Activated CD4-positive, alpha-beta T cell treated with anti-CD3 and anti-CD28 coated beads, Interleukin-2, amount 50 U/mL, for 24 hours (primary cell): ENCODE results near the gene CTSZ.

ENCODE experiments used
- DNase-seq, 2 donors: peaks; one replicate each; pipeline ENCODE4 v3.0.0-alpha.2; 2020; ENCODE audit warnings: low read depth in 1 of 2, low spot score in 1 of 2

The CTSZ gene

GRCh38 chr20:59032023-59032712 is 25.1 kb upstream of the CTSZ start, which contains the start of gene ATP5F1E:
Gene ATP5F1E, minus strand, starts transcription at chr20:59032335. Its CDS starts 84 bp downstream, at chr20:59032251.
- DNase-seq = peak; percentile 89 to 93

- no peak for DNase-seq
These were observed 24.5 kb upstream of the CTSZ start for GRCh38 chr20:59031564-59032022.

GRCh38 chr20:59030911-59031563 is 24.0 kb upstream of the CTSZ start:
- no peak for DNase-seq

GRCh38 chr20:59028812-59029211 is 21.8 kb upstream of the CTSZ start:
- no peak for DNase-seq

- no peak for DNase-seq
These were observed 20.8 kb upstream of the CTSZ start for GRCh38 chr20:59027741-59028320.

- no peak for DNase-seq
These were observed 20.1 kb upstream of the CTSZ start for GRCh38 chr20:59026904-59027740.

- DNase-seq = no peak
These were observed 18.5 kb upstream of the CTSZ start for GRCh38 chr20:59025511-59025910.

- no peak for DNase-seq
These were observed 18.0 kb upstream of the CTSZ start for GRCh38 chr20:59025086-59025485.

GRCh38 chr20:59024111-59024530 is 17.1 kb upstream of the CTSZ start:
- DNase-seq = no peak

- DNase-seq = no peak
These were observed 16.6 kb upstream of the CTSZ start for GRCh38 chr20:59023616-59024015.

- DNase-seq = no peak
These were observed 15.7 kb upstream of the CTSZ start for GRCh38 chr20:59022754-59023153.

GRCh38 chr20:59020938-59021551 is 14.0 kb upstream of the CTSZ start:
- no peak for DNase-seq

GRCh38 chr20:59019217-59019616 is 12.2 kb upstream of the CTSZ start, which contains the start of gene TUBB1:
Gene TUBB1, plus strand, starts transcription at chr20:59019429. Its CDS starts 94 bp downstream, at chr20:59019523.
- no peak for DNase-seq

GRCh38 chr20:59018817-59019216 is 11.8 kb upstream of the CTSZ start:
- no peak for DNase-seq

GRCh38 chr20:59017493-59018231 is 10.6 kb upstream of the CTSZ start:
- DNase-seq = no peak

- DNase-seq = no peak
These were observed 9.9 kb upstream of the CTSZ start for GRCh38 chr20:59016795-59017492.

GRCh38 chr20:59015812-59016711 is 9.0 kb upstream of the CTSZ start:
- no peak for DNase-seq

- no peak for DNase-seq
These were observed 8.4 kb upstream of the CTSZ start for GRCh38 chr20:59015411-59015810.
